Gastrocnemius medialis (tissue), 4 donors: Measurements from ENCODE around the gene STN1.

ENCODE experiments used
- POLR2A ChIP-seq, 2 donors: fragments of 450-650 bp; IDR thresholded peaks; one replicate each; pipeline ENCODE4 v1.6.1; 2017; ENCODE audit warnings: antibody characterized with exemption in 2 of 2, mild to moderate bottlenecking in 2 of 2, moderate library complexity in 2 of 2
- TF ChIP-seq, protein P1 (sequence below), 5 experiments: fragments of 450-650 bp in 3 of 5; fragments of 200-600 bp in 2 of 5; sonication (generic) in 2 of 5; IDR thresholded peaks in 4 of 5; conservative IDR thresholded peaks in 1 of 5; 1 replicate in 4 of 5; 2 replicates in 1 of 5; pipeline ENCODE4 v1.5.1; 2016 to 2019; ENCODE audit warnings: antibody characterized with exemption in 5 of 5, mild to moderate bottlenecking in 3 of 5, moderate library complexity in 3 of 5

GRCh38 chr10:103861505-103861904 lies 56.5 kb downstream of the STN1 start:
- no peak for TF ChIP-seq POLR2A (IDR thresholded peaks at IDR 0.05)
- TF ChIP-seq, protein P1, sequence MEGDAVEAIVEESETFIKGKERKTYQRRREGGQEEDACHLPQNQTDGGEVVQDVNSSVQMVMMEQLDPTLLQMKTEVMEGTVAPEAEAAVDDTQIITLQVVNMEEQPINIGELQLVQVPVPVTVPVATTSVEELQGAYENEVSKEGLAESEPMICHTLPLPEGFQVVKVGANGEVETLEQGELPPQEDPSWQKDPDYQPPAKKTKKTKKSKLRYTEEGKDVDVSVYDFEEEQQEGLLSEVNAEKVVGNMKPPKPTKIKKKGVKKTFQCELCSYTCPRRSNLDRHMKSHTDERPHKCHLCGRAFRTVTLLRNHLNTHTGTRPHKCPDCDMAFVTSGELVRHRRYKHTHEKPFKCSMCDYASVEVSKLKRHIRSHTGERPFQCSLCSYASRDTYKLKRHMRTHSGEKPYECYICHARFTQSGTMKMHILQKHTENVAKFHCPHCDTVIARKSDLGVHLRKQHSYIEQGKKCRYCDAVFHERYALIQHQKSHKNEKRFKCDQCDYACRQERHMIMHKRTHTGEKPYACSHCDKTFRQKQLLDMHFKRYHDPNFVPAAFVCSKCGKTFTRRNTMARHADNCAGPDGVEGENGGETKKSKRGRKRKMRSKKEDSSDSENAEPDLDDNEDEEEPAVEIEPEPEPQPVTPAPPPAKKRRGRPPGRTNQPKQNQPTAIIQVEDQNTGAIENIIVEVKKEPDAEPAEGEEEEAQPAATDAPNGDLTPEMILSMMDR (IDR thresholded peaks at IDR 0.05 in 4 of 5, conservative IDR thresholded peaks at IDR 0.05 in 1 of 5) = no peak
